Measurements from ENCODE around the gene RYR3. TPM values are rescaled to one million over a fixed set of nuclear protein-coding genes. Genes with fewer than 3 reads are reported as not detected.

Gene RYR3
- total and polyA plus RNA-seq, 2 of the 13 experiments (the other 11 are each of a cell fraction or from before 2014, with no cell fraction given) = not detected

DNA sequence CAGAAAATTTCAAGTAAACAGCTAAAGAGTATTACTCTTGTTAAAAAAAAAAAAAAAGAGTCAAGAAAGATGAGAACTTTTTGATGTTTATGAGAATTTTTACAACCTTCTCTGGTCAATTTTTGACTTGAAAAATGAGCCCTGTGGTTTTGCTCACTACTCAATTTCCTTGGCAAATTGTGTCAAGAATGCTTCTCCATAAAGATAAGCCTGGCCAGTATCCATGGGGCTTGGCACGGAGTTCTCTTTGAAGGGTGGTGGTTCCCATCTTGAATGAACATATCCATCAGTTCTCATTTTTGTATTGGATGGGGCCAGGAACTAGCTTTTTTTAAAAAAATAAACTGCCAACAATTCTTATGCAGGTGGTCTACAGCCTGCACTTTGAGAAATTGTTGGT is 179.9 kb downstream of the RYR3 start:
- Histone ChIP-seq H3K27ac (ENCODE audit: extremely low read length, insufficient read depth, low read length) (no peak overlapping the region), H3K4me3 (replicated peaks in 1 of 3; ENCODE audit: insufficient read depth in 1 of 3, low read depth in 2 of 3, low read length in 3 of 3) (no peak overlapping the region), H3K79me2 (ENCODE audit: insufficient read depth, low read length) (no peaks in the 10 kb centered on the region), H3K36me3 (replicated peaks in 1 of 2; ENCODE audit: control insufficient read depth in 1 of 2, insufficient read depth in 2 of 2, low read length in 2 of 2) (no peaks in the 10 kb centered on the region), H2AFZ (ENCODE audit: low read length) (no peak overlapping the region), H3K9ac (ENCODE audit: insufficient read depth, low read depth, low read length) (no peak overlapping the region), H3K27me3 (ENCODE audit: control insufficient read depth in 1 of 2, insufficient read depth in 2 of 2, low read length in 2 of 2) (no peaks in the 10 kb centered on the region), H3K9me3 (ENCODE audit: low read length) (peaks cover 4% of the 10 kb centered on the region; the same call in 1 of the 2 replicates), H4K20me1 (ENCODE audit: insufficient read depth, low read length) (no peaks in the 10 kb centered on the region), H3K4me1 (ENCODE audit: insufficient read depth, low read length) (no peaks in the 10 kb centered on the region), H3K4me2 (ENCODE audit: low read depth, low read length) (no peak overlapping the region)
- FAIRE-seq (no peak), DNase-seq (ENCODE audit: low spot score) (no peak), ATAC-seq (no peak)
- in situ Hi-C loops (cut with HindIII; ENCODE audit: extremely low pct_ligation_motif_present, low pct_unique_long_range_greater_than_20kb) (no loop called here), intact Hi-C loops (cut with micrococcal nuclease; ENCODE audit: unreplicated experiment) (no loop called here)
- ChIA-PET CTCF (ENCODE audit: low intra/inter-chr PET ratio, low total read pairs) (no interaction called here), POLR2A (no interaction called here)
- no TSS peak for BruUV-seq (replicated peaks)
- TF ChIP-seq ZSCAN9 (CRISPR knock-in tag; IDR thresholded peaks at IDR 0.05; ENCODE audit: borderline replicate concordance) (no peak), ATM (IDR thresholded peaks at IDR 0.05; ENCODE audit: borderline replicate concordance) (no peak), DRAP1 (CRISPR knock-in tag; IDR thresholded peaks at IDR 0.05) (no peak), ZNF333 (CRISPR knock-in tag; IDR thresholded peaks at IDR 0.05; ENCODE audit: borderline replicate concordance) (no peak), NPAS2 (CRISPR knock-in tag; IDR thresholded peaks at IDR 0.05; ENCODE audit: borderline replicate concordance) (no peak), HNF4A (CRISPR knock-in tag; IDR thresholded peaks at IDR 0.05) (no peak), TRIM24 (CRISPR knock-in tag; IDR thresholded peaks at IDR 0.05) (no peak), SOX6 (IDR thresholded peaks at IDR 0.05) (no peak), SOX6 (CRISPR knock-in tag; IDR thresholded peaks at IDR 0.05) (no peak), ZFAT (CRISPR knock-in tag; conservative IDR thresholded peaks at IDR 0.05) (no peak), MBD4 (IDR thresholded peaks at IDR 0.05; ENCODE audit: borderline replicate concordance, low read length) (no peak), ZNF430 (CRISPR knock-in tag; IDR thresholded peaks at IDR 0.05) (no peak), SP140L (CRISPR knock-in tag; IDR thresholded peaks at IDR 0.05; ENCODE audit: borderline replicate concordance) (no peak), RFX1 (IDR thresholded peaks at IDR 0.05) (no peak), ZNF788 (CRISPR knock-in tag; IDR thresholded peaks at IDR 0.05; ENCODE audit: borderline replicate concordance) (no peak), SP4 (CRISPR knock-in tag; IDR thresholded peaks at IDR 0.05) (no peak), SETDB1 (CRISPR knock-in tag; IDR thresholded peaks at IDR 0.05; ENCODE audit: borderline replicate concordance) (no peak)
- TF ChIP-seq, protein P1, sequence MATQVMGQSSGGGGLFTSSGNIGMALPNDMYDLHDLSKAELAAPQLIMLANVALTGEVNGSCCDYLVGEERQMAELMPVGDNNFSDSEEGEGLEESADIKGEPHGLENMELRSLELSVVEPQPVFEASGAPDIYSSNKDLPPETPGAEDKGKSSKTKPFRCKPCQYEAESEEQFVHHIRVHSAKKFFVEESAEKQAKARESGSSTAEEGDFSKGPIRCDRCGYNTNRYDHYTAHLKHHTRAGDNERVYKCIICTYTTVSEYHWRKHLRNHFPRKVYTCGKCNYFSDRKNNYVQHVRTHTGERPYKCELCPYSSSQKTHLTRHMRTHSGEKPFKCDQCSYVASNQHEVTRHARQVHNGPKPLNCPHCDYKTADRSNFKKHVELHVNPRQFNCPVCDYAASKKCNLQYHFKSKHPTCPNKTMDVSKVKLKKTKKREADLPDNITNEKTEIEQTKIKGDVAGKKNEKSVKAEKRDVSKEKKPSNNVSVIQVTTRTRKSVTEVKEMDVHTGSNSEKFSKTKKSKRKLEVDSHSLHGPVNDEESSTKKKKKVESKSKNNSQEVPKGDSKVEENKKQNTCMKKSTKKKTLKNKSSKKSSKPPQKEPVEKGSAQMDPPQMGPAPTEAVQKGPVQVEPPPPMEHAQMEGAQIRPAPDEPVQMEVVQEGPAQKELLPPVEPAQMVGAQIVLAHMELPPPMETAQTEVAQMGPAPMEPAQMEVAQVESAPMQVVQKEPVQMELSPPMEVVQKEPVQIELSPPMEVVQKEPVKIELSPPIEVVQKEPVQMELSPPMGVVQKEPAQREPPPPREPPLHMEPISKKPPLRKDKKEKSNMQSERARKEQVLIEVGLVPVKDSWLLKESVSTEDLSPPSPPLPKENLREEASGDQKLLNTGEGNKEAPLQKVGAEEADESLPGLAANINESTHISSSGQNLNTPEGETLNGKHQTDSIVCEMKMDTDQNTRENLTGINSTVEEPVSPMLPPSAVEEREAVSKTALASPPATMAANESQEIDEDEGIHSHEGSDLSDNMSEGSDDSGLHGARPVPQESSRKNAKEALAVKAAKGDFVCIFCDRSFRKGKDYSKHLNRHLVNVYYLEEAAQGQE (IDR thresholded peaks at IDR 0.05; ENCODE audit: borderline replicate concordance in 1 of 2, low read depth in 1 of 2, low read length in 2 of 2) = no peak
- TF ChIP-seq, protein P2, sequence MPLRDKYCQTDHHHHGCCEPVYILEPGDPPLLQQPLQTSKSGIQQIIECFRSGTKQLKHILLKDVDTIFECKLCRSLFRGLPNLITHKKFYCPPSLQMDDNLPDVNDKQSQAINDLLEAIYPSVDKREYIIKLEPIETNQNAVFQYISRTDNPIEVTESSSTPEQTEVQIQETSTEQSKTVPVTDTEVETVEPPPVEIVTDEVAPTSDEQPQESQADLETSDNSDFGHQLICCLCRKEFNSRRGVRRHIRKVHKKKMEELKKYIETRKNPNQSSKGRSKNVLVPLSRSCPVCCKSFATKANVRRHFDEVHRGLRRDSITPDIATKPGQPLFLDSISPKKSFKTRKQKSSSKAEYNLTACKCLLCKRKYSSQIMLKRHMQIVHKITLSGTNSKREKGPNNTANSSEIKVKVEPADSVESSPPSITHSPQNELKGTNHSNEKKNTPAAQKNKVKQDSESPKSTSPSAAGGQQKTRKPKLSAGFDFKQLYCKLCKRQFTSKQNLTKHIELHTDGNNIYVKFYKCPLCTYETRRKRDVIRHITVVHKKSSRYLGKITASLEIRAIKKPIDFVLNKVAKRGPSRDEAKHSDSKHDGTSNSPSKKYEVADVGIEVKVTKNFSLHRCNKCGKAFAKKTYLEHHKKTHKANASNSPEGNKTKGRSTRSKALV (CRISPR knock-in tag; IDR thresholded peaks at IDR 0.05) = no peak
- 0% methylated on average over 1 of the region's 1 CpG for WGBS (ENCODE audit: low lambda C conversion rate)

Data from HepG2 (cell line).